Mesodermal cell (in vitro differentiated cells): Measurements from ENCODE around the gene GCDH.
"Not testable (repeated sequence)": the region's sequence is repeated elsewhere in the genome, so short reads cannot be mapped to it uniquely, and the experiment has no call there.

Experiments used
- H3K27ac ChIP-seq: 2 replicates; pipeline ENCODE4 v1.7.0; 2013; ENCODE audit warnings: mild to moderate bottlenecking, low read depth, low read length, moderate library complexity; ENCODE audit not compliant: severe bottlenecking
- H3K36me3 ChIP-seq: 2 replicates; pipeline ENCODE4 v1.7.1; 2013; ENCODE audit warnings: mild to moderate bottlenecking, low read length, moderate library complexity; ENCODE audit not compliant: control insufficient read depth, insufficient read depth
- H3K4me1 ChIP-seq: one replicate; pipeline ENCODE4 v1.7.1; 2013; ENCODE audit warnings: mild to moderate bottlenecking, low read length; ENCODE audit not compliant: insufficient read depth, control insufficient read depth, poor library complexity, severe bottlenecking
- H3K4me3 ChIP-seq: 2 replicates; pipeline ENCODE4 v1.7.0; 2013; ENCODE audit warnings: low read length, control low read depth, mild to moderate bottlenecking; ENCODE audit not compliant: insufficient read depth, poor library complexity, severe bottlenecking; ENCODE audit errors: extremely low read depth
- H3K9me3 ChIP-seq: 2 replicates; pipeline ENCODE4 v1.7.1; 2013; ENCODE audit warnings: mild to moderate bottlenecking, low read length, moderate library complexity; ENCODE audit not compliant: control insufficient read depth
- WGBS, 2 experiments: methylation state at CpG; one replicate each; pipeline ENCODE4 v1.1.5; 2013; ENCODE audit warnings: missing lambda C conversion rate in 2 of 2; ENCODE audit not compliant: insufficient coverage in 2 of 2; 5-methylcytosine and 5-hydroxymethylcytosine counted together

The GCDH gene

GRCh38 chr19:12913011-12913561 lies 22.1 kb downstream of the GCDH start:
- Histone ChIP-seq H3K27ac (no peak overlapping the region), H3K9me3 (no peaks in the 10 kb centered on the region), H3K36me3 (no peaks in the 10 kb centered on the region), H3K4me1 (no peaks in the 10 kb centered on the region), H3K4me3 (no peak overlapping the region)
- 70 to 80% methylated on average over 15 to 17 of the region's 22 CpGs for WGBS, 2 experiments

GRCh38 chr19:12913851-12914690 lies 23.1 kb downstream of the GCDH start:
- 96 to 99% methylated on average over 10 to 12 of the region's 12 CpGs for WGBS, 2 experiments
- H3K27ac ChIP-seq, result no peak overlapping the region

GRCh38 chr19:12915860-12916259 lies 24.9 kb downstream of the GCDH start:
- not testable (repeated sequence) for H3K27ac ChIP-seq, H3K4me3 ChIP-seq
- 81 to 100% methylated on average over 3 of the region's 4 CpGs for WGBS, 2 experiments

More at GRCh38 chr19:12913851-12914690, 23.1 kb downstream of the GCDH start:
- no peaks in the 10 kb centered on the region for H3K4me1 ChIP-seq
- no peaks in the 10 kb centered on the region for H3K36me3 ChIP-seq
- no peak overlapping the region for H3K4me3 ChIP-seq
- H3K9me3 ChIP-seq, result no peaks in the 10 kb centered on the region

DNA sequence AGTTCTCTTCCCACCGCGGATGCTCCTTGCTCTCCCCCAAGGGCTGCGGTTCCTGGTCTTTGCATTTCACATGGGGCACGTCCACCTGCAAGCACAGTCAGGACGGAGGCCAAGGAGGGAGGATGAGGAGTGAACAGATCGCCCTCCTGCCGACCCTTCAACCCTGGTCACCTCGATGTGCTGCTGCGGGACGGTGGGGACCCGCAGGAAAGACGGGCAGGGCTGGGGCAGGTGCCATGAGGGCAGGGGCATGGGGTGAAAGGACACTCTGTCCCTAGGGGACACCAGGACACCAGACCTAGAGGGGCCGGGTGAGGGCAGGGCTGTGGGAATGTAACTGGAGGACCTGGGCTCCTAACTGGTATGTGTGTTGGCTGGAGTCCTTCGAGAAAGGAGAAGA lies 27.3 kb downstream of the GCDH start:
- Histone ChIP-seq H3K4me1 (no peaks in the 10 kb centered on the region), H3K4me3 (no peak overlapping the region), H3K27ac (no peak overlapping the region), H3K36me3 (peaks cover 11% of the 10 kb centered on the region), H3K9me3 (no peaks in the 10 kb centered on the region)
- 92 to 97% methylated on average over 7 to 14 of the region's 14 CpGs for WGBS, 2 experiments

More at GRCh38 chr19:12915860-12916259, 24.9 kb downstream of the GCDH start:
- not testable (repeated sequence) for H3K9me3 ChIP-seq, H3K36me3 ChIP-seq, H3K4me1 ChIP-seq

GRCh38 chr19:12921047-12921446 lies 30.1 kb downstream of the GCDH start:
- 95 to 97% methylated on average over 3 of the region's 3 CpGs for WGBS, 2 experiments
- no peaks in the 10 kb centered on the region for H3K4me1 ChIP-seq
- peaks cover 33% of the 10 kb centered on the region for H3K36me3 ChIP-seq
- no peak overlapping the region for H3K4me3 ChIP-seq
- no peak overlapping the region for H3K27ac ChIP-seq
- H3K9me3 ChIP-seq, result no peaks in the 10 kb centered on the region

GRCh38 chr19:12922959-12923358 lies 32.0 kb downstream of the GCDH start:
- H3K9me3 ChIP-seq, result no peaks in the 10 kb centered on the region
- H3K4me1 ChIP-seq, result no peaks in the 10 kb centered on the region
- H3K36me3 ChIP-seq, result peaks cover 47% of the 10 kb centered on the region
- 93 to 100% methylated on average over 3 to 4 of the region's 4 CpGs for WGBS, 2 experiments
- no peak overlapping the region for H3K27ac ChIP-seq
- no peak overlapping the region for H3K4me3 ChIP-seq

- Histone ChIP-seq H3K36me3 (peaks cover 65% of the 10 kb centered on the region), H3K4me1 (no peaks in the 10 kb centered on the region), H3K9me3 (no peaks in the 10 kb centered on the region), H3K4me3 (no peak overlapping the region), H3K27ac (no peak overlapping the region)
- 93 to 99% methylated on average over 19 to 29 of the region's 29 CpGs for WGBS, 2 experiments
These were observed 33.8 kb downstream of the GCDH start for GRCh38 chr19:12924621-12925310.

- H3K4me1 ChIP-seq, result no peaks in the 10 kb centered on the region
- no peaks in the 10 kb centered on the region for H3K9me3 ChIP-seq
- 97 to 98% methylated on average over 13 to 15 of the region's 19 CpGs for WGBS, 2 experiments
- H3K36me3 ChIP-seq, result peaks cover 58% of the 10 kb centered on the region
- no peak overlapping the region for H3K27ac ChIP-seq
- H3K4me3 ChIP-seq, result no peak overlapping the region
These were observed 39.2 kb downstream of the GCDH start for GRCh38 chr19:12930002-12930645.

DNA sequence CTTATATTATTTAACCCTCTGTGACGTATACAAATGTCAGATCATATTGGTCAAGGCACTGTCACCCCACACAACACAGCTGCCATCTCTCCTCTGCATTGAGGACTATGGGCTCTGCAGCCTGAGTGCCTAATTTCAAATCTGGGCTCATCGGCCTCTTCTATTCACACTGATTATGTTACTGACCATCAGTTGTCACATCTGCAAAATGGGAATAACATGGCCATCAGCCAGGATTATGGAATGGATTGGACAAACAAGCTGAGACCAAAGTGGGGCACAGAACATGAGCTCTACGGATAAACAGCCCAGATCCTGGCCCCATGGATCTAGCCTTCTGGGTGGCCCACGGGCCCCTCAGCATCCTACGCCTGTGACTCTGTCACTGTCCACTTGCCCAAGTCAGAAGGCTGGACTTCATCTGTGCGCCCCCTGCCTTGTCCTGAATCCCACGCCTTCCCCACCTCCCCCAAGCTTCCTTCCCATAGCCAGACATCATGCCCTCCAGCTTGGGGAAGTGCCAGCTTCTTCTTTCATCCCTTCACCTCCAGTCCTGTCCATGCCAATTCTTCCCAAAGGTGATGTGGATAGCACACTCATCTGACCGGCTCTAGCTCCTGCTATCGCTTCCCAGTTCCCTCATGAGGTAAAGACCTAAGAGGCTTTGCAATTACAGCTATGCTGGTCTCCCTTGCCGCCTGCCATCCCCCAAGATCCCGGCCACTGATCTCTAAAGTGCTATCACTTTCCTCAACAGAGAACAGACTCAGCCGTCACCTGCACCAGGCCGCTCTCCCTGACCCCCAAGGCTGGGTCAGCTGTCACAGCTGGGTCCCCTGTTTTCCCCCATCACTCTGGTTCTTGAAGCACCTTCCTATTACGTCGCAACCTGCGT lies 41.7 kb downstream of the GCDH start:
- no peaks in the 10 kb centered on the region for H3K9me3 ChIP-seq
- no peak overlapping the region for H3K27ac ChIP-seq
- peaks cover 40% of the 10 kb centered on the region for H3K36me3 ChIP-seq
- H3K4me1 ChIP-seq, result peaks cover 6% of the 10 kb centered on the region
- 31 to 38% methylated on average over 14 to 16 of the region's 16 CpGs for WGBS, 2 experiments
- peak overlapping the region; percentile 94 for H3K4me3 ChIP-seq
